GM19395 (cell line): ENCODE data around the gene TMEM82.

ENCODE experiments used
- ATAC-seq: cut with Tn5 transposase; IDR thresholded peaks from one replicate; pipeline ENCODE4 v1.9.1; 2021; ENCODE audit warnings: mild to moderate bottlenecking, moderate library complexity; ENCODE audit not compliant: unreplicated experiment

TMEM82 gene

GRCh38 chr1:15775706-15776105, 33.4 kb downstream of the TMEM82 start:
- no peak for ATAC-seq

GRCh38 chr1:15777909-15778707, 35.8 kb downstream of the TMEM82 start:
- no peak for ATAC-seq

- no peak for ATAC-seq
Observed at GRCh38 chr1:15785683-15786082, 43.4 kb downstream of the TMEM82 start.

- ATAC-seq = no peak
Observed at GRCh38 chr1:15786581-15786980, 44.3 kb downstream of the TMEM82 start.

GRCh38 chr1:15788624-15789301, 46.5 kb downstream of the TMEM82 start:
- ATAC-seq = no peak

GRCh38 chr1:15796086-15796462, 53.8 kb downstream of the TMEM82 start:
- no peak for ATAC-seq
